HEK293 (cell line): ENCODE measurements around the gene KIAA0825.

Experiments
- CTCF ChIA-PET: fragments of 350-600 bp; formaldehyde crosslinking; extraction: SDS; loops from one replicate; lab custom pipeline; 2021; ENCODE audit warnings: antibody characterized with exemption; lab: Yijun Ruan, JAX
- POLR2A ChIA-PET: fragments of 300-600 bp; formaldehyde crosslinking; extraction: SDS; loops from one replicate; lab custom pipeline; 2020; ENCODE audit warnings: antibody characterized with exemption, inconsistent platforms; lab: Yijun Ruan, JAX
- H3K27ac ChIP-seq: fragments of 200-500 bp; sonication (Bioruptor generic); 2 replicates; pipeline ENCODE4 v1.5.1; 2014; ENCODE audit warnings: low read depth, low read length, control low read depth, inconsistent platforms; ENCODE audit errors: extremely low read depth
- H3K36me3 ChIP-seq, 2 experiments: fragments of 200-500 bp in 1 of 2; sonication (Bioruptor generic) in 1 of 2; 1 replicate in 1 of 2; 2 replicates in 1 of 2; pipeline ENCODE4 v1.5.1; 2014 to 2017; ENCODE audit warnings: inconsistent platforms in 2 of 2, low read length in 2 of 2; ENCODE audit not compliant: control insufficient read depth in 2 of 2, insufficient read depth in 1 of 2
- H3K4me1 ChIP-seq: fragments of 200-500 bp; sonication (Bioruptor generic); 2 replicates; pipeline ENCODE4 v1.5.1; 2014; ENCODE audit warnings: mild to moderate bottlenecking, low read length, inconsistent platforms; ENCODE audit not compliant: control insufficient read depth, insufficient read depth
- H3K4me3 ChIP-seq: 2 replicates; pipeline ENCODE4 v1.5.1; 2011; ENCODE audit warnings: low read depth, mild to moderate bottlenecking, control low read depth, low read length, moderate library complexity
- H3K9me3 ChIP-seq: fragments of 200-500 bp; sonication (Bioruptor generic); 2 replicates; pipeline ENCODE4 v1.5.1; 2014; ENCODE audit warnings: low read depth, low read length, inconsistent platforms; ENCODE audit not compliant: control insufficient read depth, insufficient read depth
- HIC1 ChIP-seq: fragments of 450-650 bp; formaldehyde crosslinking; IDR thresholded peaks from 2 replicates; pipeline ENCODE4 v1.5.1; 2016; ENCODE audit warnings: missing biosample characterization, missing genetic modification characterization
- INSM2 ChIP-seq: fragments of 450-650 bp; formaldehyde crosslinking; IDR thresholded peaks from 2 replicates; pipeline ENCODE4 v1.5.1; 2016; ENCODE audit warnings: missing biosample characterization, missing genetic modification characterization
- KLF10 ChIP-seq: fragments of 450-650 bp; IDR thresholded peaks from 2 replicates; pipeline ENCODE4 v1.5.1; 2018; ENCODE audit warnings: missing biosample characterization, mild to moderate bottlenecking, missing genetic modification characterization
- PATZ1 ChIP-seq: fragments of 450-650 bp; formaldehyde crosslinking; IDR thresholded peaks from 2 replicates; pipeline ENCODE4 v1.5.1; 2016; ENCODE audit warnings: missing biosample characterization, missing genetic modification characterization
- PBX3 ChIP-seq: sonication (generic); formaldehyde crosslinking; IDR thresholded peaks from 2 replicates; pipeline ENCODE4 v1.8.1; 2022; ENCODE audit warnings: mild to moderate bottlenecking, moderate library complexity, missing genetic modification reagents
- SETDB1 ChIP-seq: IDR thresholded peaks from one replicate; pipeline ENCODE4 v1.6.1; 2017; ENCODE audit warnings: mild to moderate bottlenecking, low read length, moderate library complexity, mixed read lengths; ENCODE audit not compliant: insufficient read length
- YY2 ChIP-seq: fragments of 450-650 bp; formaldehyde crosslinking; IDR thresholded peaks from 2 replicates; pipeline ENCODE4 v1.5.1; 2016; ENCODE audit warnings: missing biosample characterization, missing genetic modification characterization
- ZBTB49 ChIP-seq: fragments of 450-650 bp; formaldehyde crosslinking; IDR thresholded peaks from 2 replicates; pipeline ENCODE4 v1.5.1; 2016; ENCODE audit warnings: missing biosample characterization, missing genetic modification characterization, low read depth
- ZEB2 ChIP-seq: fragments of 450-650 bp; formaldehyde crosslinking; IDR thresholded peaks from 2 replicates; pipeline ENCODE4 v1.5.1; 2016; ENCODE audit warnings: missing biosample characterization, missing genetic modification characterization
- ZIC2 ChIP-seq: fragments of 450-650 bp; formaldehyde crosslinking; IDR thresholded peaks from 2 replicates; pipeline ENCODE4 v1.5.1; 2016; ENCODE audit warnings: missing biosample characterization, missing genetic modification characterization
- ZNF112 ChIP-seq: fragments of 450-650 bp; formaldehyde crosslinking; IDR thresholded peaks from 2 replicates; pipeline ENCODE4 v1.5.0; 2017; ENCODE audit warnings: missing biosample characterization, missing genetic modification characterization
- ZNF132 ChIP-seq: fragments of 450-650 bp; formaldehyde crosslinking; IDR thresholded peaks from 2 replicates; pipeline ENCODE4 v1.5.1; 2017; ENCODE audit warnings: missing biosample characterization, missing genetic modification characterization, borderline replicate concordance
- ZNF133 ChIP-seq: fragments of 450-650 bp; formaldehyde crosslinking; IDR thresholded peaks from 2 replicates; pipeline ENCODE4 v1.5.1; 2016; ENCODE audit warnings: missing biosample characterization, missing genetic modification characterization
- ZNF138 ChIP-seq: fragments of 450-650 bp; formaldehyde crosslinking; IDR thresholded peaks from 2 replicates; pipeline ENCODE4 v1.5.1; 2016; ENCODE audit warnings: missing biosample characterization, missing genetic modification characterization, borderline replicate concordance
- ZNF146 ChIP-seq: fragments of 450-650 bp; formaldehyde crosslinking; IDR thresholded peaks from 2 replicates; pipeline ENCODE4 v1.5.1; 2016; ENCODE audit warnings: missing biosample characterization, missing genetic modification characterization
- ZNF23 ChIP-seq: fragments of 450-650 bp; formaldehyde crosslinking; IDR thresholded peaks from 2 replicates; pipeline ENCODE4 v1.5.1; 2016; ENCODE audit warnings: missing biosample characterization, missing genetic modification characterization, borderline replicate concordance
- ZNF266 ChIP-seq: fragments of 450-650 bp; formaldehyde crosslinking; IDR thresholded peaks from 2 replicates; pipeline ENCODE4 v1.5.1; 2016; ENCODE audit warnings: missing biosample characterization, missing genetic modification characterization, low read depth
- ZNF362 ChIP-seq: fragments of 450-650 bp; formaldehyde crosslinking; IDR thresholded peaks from 2 replicates; pipeline ENCODE4 v1.5.1; 2016; ENCODE audit warnings: missing biosample characterization, missing genetic modification characterization
- ZNF529 ChIP-seq: fragments of 450-650 bp; formaldehyde crosslinking; IDR thresholded peaks from 2 replicates; pipeline ENCODE4 v1.5.1; 2017; ENCODE audit warnings: missing genetic modification characterization, missing biosample characterization; ENCODE audit not compliant: insufficient replicate concordance
- ZNF549 ChIP-seq: fragments of 450-650 bp; IDR thresholded peaks from 2 replicates; pipeline ENCODE4 v1.5.1; 2018; ENCODE audit warnings: missing biosample characterization, missing genetic modification characterization, mild to moderate bottlenecking, inconsistent platforms, moderate library complexity
- ZNF558 ChIP-seq: fragments of 450-650 bp; formaldehyde crosslinking; IDR thresholded peaks from 2 replicates; pipeline ENCODE4 v1.5.1; 2016; ENCODE audit warnings: missing biosample characterization, missing genetic modification characterization
- ZNF571 ChIP-seq: fragments of 450-650 bp; formaldehyde crosslinking; IDR thresholded peaks from 2 replicates; pipeline ENCODE4 v1.5.0; 2017; ENCODE audit warnings: missing biosample characterization, missing genetic modification characterization
- ZNF600 ChIP-seq: fragments of 450-650 bp; formaldehyde crosslinking; IDR thresholded peaks from 2 replicates; pipeline ENCODE4 v1.5.1; 2016; ENCODE audit warnings: missing biosample characterization, missing genetic modification characterization
- ZNF610 ChIP-seq: fragments of 450-650 bp; formaldehyde crosslinking; IDR thresholded peaks from 2 replicates; pipeline ENCODE4 v1.5.1; 2016; ENCODE audit warnings: missing biosample characterization, missing genetic modification characterization, borderline replicate concordance
- ZNF645 ChIP-seq: fragments of 450-650 bp; formaldehyde crosslinking; IDR thresholded peaks from 2 replicates; pipeline ENCODE4; 2016; ENCODE audit warnings: missing biosample characterization, missing genetic modification characterization

KIAA0825 gene

GRCh38 chr5:94335936-94336335 lies 282.5 kb downstream of the KIAA0825 start:
- no peaks in the 10 kb centered on the region for H3K36me3 ChIP-seq
- H3K9me3 ChIP-seq, result no peaks in the 10 kb centered on the region
- no peak for TF ChIP-seq ZIC2 (tag by site-specific recombination)
- no peak for TF ChIP-seq ZNF266
- no peak for TF ChIP-seq ZNF610 (tag by site-specific recombination)
- no peak for TF ChIP-seq ZEB2 (tag by site-specific recombination)
- no peak for TF ChIP-seq ZNF138
- no peak for TF ChIP-seq ZNF146 (tag by site-specific recombination)
- no peak for TF ChIP-seq ZBTB49
- no peak for TF ChIP-seq ZNF112 (tag by site-specific recombination)
- TF ChIP-seq ZNF132 (tag by site-specific recombination), result no peak
- POLR2A ChIA-PET, result no interaction called here
- no peak overlapping the region for H3K27ac ChIP-seq
- no peaks in the 10 kb centered on the region for H3K4me1 ChIP-seq
- CTCF ChIA-PET, result no interaction called here
- H3K4me3 ChIP-seq, result no peak overlapping the region

- H3K36me3 ChIP-seq, result no peaks in the 10 kb centered on the region
- no peaks in the 10 kb centered on the region for H3K4me1 ChIP-seq
- CTCF ChIA-PET, result no interaction called here
- no peak overlapping the region for H3K4me3 ChIP-seq
- POLR2A ChIA-PET, result no interaction called here
- H3K27ac ChIP-seq, result no peak overlapping the region
- H3K9me3 ChIP-seq, result no peaks in the 10 kb centered on the region
- no peak for TF ChIP-seq INSM2 (tag by site-specific recombination)
- no peak for TF ChIP-seq ZNF549 (tag by site-specific recombination)
- TF ChIP-seq HIC1 (tag by site-specific recombination), result no peak
- no peak for TF ChIP-seq PBX3 (CRISPR knock-in tag)
- TF ChIP-seq ZNF133 (tag by site-specific recombination), result peak; percentile 94
- TF ChIP-seq ZNF571 (tag by site-specific recombination), result no peak
- no peak for TF ChIP-seq ZNF362 (tag by site-specific recombination)
- peak; percentile 37 for TF ChIP-seq SETDB1
- TF ChIP-seq ZNF23 (tag by site-specific recombination), result no peak
- TF ChIP-seq PATZ1 (tag by site-specific recombination), result no peak
- TF ChIP-seq ZNF645 (tag by site-specific recombination), result no peak
- no peak for TF ChIP-seq ZNF529 (tag by site-specific recombination)
- TF ChIP-seq KLF10 (tag by site-specific recombination), result no peak
- no peak for TF ChIP-seq ZNF600 (tag by site-specific recombination)
- TF ChIP-seq YY2 (tag by site-specific recombination), result no peak
- peak; percentile 62 for TF ChIP-seq ZNF558 (tag by site-specific recombination)
Observed at GRCh38 chr5:94329115-94329514, 289.3 kb downstream of the KIAA0825 start.
